OCI-LY7 (cell line): ENCODE measurements around the gene RPL31. TPM values are rescaled to one million over a fixed set of nuclear protein-coding genes. Genes with fewer than 3 reads are reported as not detected.

Experiments used
- BruUV-seq: library from RNA; stranded (reverse); fragments of 400-500 nt; replicated peaks from 2 replicates; lab custom pipeline; 2021; lab: Mats Ljungman, UMichigan
- CTCF ChIA-PET: fragments of 300-600 bp; sonication (Branson Sonifier 250); formaldehyde crosslinking; loops from one replicate; lab custom pipeline; 2022; ENCODE audit warnings: antibody characterized with exemption; ENCODE audit not compliant: unreplicated experiment; lab: Charles Lee
- POLR2A ChIA-PET: fragments of 300-600 bp; sonication (Branson Sonifier 250); formaldehyde crosslinking; loops from one replicate; lab custom pipeline; 2022; ENCODE audit warnings: antibody characterized with exemption; lab: Charles Lee
- DNase-seq: peaks from one replicate; pipeline ENCODE4 v3.0.0-alpha.2; 2015; ENCODE audit warnings: low spot score
- H2AFZ ChIP-seq: fragments of 200-600 bp; sonication (generic), shearing (Covaris generic); 2 replicates; pipeline ENCODE4 v1.6.1; 2014; ENCODE audit warnings: mild to moderate bottlenecking, antibody characterized with exemption, low read length, moderate library complexity
- H3K27ac ChIP-seq: fragments of 200-600 bp; sonication (generic); 2 replicates; pipeline ENCODE4 v1.5.1; 2014; ENCODE audit warnings: mixed run types, low read depth, mild to moderate bottlenecking, moderate library complexity, low read length, inconsistent platforms; ENCODE audit not compliant: poor library complexity, severe bottlenecking
- H3K36me3 ChIP-seq: fragments of 200-600 bp; sonication (generic); 2 replicates; pipeline ENCODE4 v1.6.1; 2014; ENCODE audit warnings: mild to moderate bottlenecking, antibody characterized with exemption, low read length, moderate library complexity, mixed read lengths; ENCODE audit not compliant: insufficient read depth
- H3K4me1 ChIP-seq: fragments of 200-600 bp; sonication (generic); 2 replicates; pipeline ENCODE4 v1.5.1; 2014; ENCODE audit warnings: mild to moderate bottlenecking, low read length; ENCODE audit not compliant: insufficient read depth, poor library complexity, severe bottlenecking
- H3K4me2 ChIP-seq: fragments of 200-600 bp; sonication (generic); 2 replicates; pipeline ENCODE4 v1.6.1; 2014; ENCODE audit warnings: mild to moderate bottlenecking, low read length
- H3K4me3 ChIP-seq: fragments of 200-600 bp; sonication (generic); 2 replicates; pipeline ENCODE4 v1.5.1; 2014; ENCODE audit warnings: mild to moderate bottlenecking, low read depth, low read length; ENCODE audit not compliant: poor library complexity, severe bottlenecking
- H3K79me2 ChIP-seq: fragments of 200-600 bp; sonication (generic); 2 replicates; pipeline ENCODE4 v1.6.1; 2016; ENCODE audit warnings: low read depth, mild to moderate bottlenecking, low read length, moderate library complexity, mixed read lengths; ENCODE audit not compliant: insufficient read depth
- H3K9me2 ChIP-seq: fragments of 200-600 bp; sonication (generic); 2 replicates; pipeline ENCODE4 v1.6.1; 2016; ENCODE audit warnings: mild to moderate bottlenecking, low read length, mixed read lengths; ENCODE audit not compliant: insufficient read depth
- H3K9me3 ChIP-seq: fragments of 200-600 bp; sonication (generic); 2 replicates; pipeline ENCODE4 v1.6.1; 2014; ENCODE audit warnings: mild to moderate bottlenecking, mixed run types, low read length, mixed read lengths
- H4K20me1 ChIP-seq: fragments of 200-600 bp; sonication (generic); 2 replicates; pipeline ENCODE4 v1.6.1; 2014; ENCODE audit warnings: mild to moderate bottlenecking, antibody characterized with exemption, low read length, moderate library complexity, mixed read lengths; ENCODE audit not compliant: insufficient read depth
- CTCF ChIP-seq: fragments of 200-600 bp; sonication (generic); conservative IDR thresholded peaks from 2 replicates; pipeline ENCODE4 v1.5.1; 2014; ENCODE audit warnings: mild to moderate bottlenecking, antibody characterized with exemption, low read length, moderate library complexity, mixed read lengths
- EZH2phosphoT487 ChIP-seq: fragments of 200-600 bp; sonication (generic); IDR thresholded peaks from 2 replicates; pipeline ENCODE4 v1.6.1; 2018; ENCODE audit warnings: low read depth, borderline replicate concordance, mild to moderate bottlenecking, mixed run types, antibody characterized with exemption, low read length, moderate library complexity, mixed read lengths
- intact Hi-C: fragments of 100-400 bp; cut with micrococcal nuclease; formaldehyde crosslinking; loops from one replicate; pipeline ENCODE4 v1.10.0; 2022; ENCODE audit not compliant: unreplicated experiment
- total RNA-seq, 2 experiments: library from RNA; depleted of rRNA in 1 of 2; stranded (reverse); fragments of >200 nt in 1 of 2; shearing (Covaris generic) in 1 of 2; gene quantifications; 2 replicates each; pipeline ENCODE4 v1.2.3, GENCODE V29; 2014 to 2022

RPL31 gene
- total RNA-seq, 2 experiments from 2014 or later: 1,348 to 1,991 TPM

GRCh38 chr2:100980046-100980445, 22.0 kb upstream of the RPL31 start:
- no peaks in the 10 kb centered on the region for H4K20me1 ChIP-seq
- no peak overlapping the region for H3K4me2 ChIP-seq
- H3K9me3 ChIP-seq: no peaks in the 10 kb centered on the region
- DNase-seq: no peak
- BruUV-seq: no TSS peak
- POLR2A ChIA-PET: no interaction called here
- TF ChIP-seq CTCF (no peak), EZH2phosphoT487 (no peak)
- H3K4me3 ChIP-seq: no peak overlapping the region
- no peaks in the 10 kb centered on the region for H3K79me2 ChIP-seq
- no peak overlapping the region for H2AFZ ChIP-seq
- no peak overlapping the region for H3K27ac ChIP-seq
- H3K36me3 ChIP-seq: no peaks in the 10 kb centered on the region
- CTCF ChIA-PET: no interaction called here
- peaks cover 11% of the 10 kb centered on the region for H3K4me1 ChIP-seq
- no peaks in the 10 kb centered on the region for H3K9me2 ChIP-seq
- intact Hi-C loops: no loop called here

DNA sequence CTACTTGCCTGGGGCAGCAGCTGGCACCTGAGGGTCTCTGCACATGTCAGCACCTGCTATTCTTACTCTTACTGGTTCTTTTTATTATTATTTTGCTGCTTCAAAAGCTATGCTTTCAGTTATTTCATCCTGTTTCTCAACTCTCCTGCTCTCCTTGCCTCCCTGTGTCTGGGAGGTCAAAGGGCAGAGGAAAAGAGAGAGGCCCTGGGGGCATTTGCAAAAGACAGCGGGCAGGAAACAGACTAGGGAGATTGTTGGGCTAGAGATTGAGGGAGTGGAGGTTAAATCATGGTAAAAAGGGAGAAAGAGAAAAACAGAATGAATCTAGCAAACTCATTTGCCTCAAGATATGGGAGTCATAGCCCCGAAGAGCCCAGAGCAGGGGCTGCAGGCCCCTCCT, 21.1 kb upstream of the RPL31 start:
- DNase-seq: no peak
- TF ChIP-seq CTCF (no peak), EZH2phosphoT487 (no peak)
- CTCF ChIA-PET: no interaction called here
- Histone ChIP-seq H3K9me3 (no peaks in the 10 kb centered on the region), H2AFZ (no peak overlapping the region), H4K20me1 (no peaks in the 10 kb centered on the region), H3K4me2 (no peak overlapping the region), H3K79me2 (no peaks in the 10 kb centered on the region), H3K9me2 (no peaks in the 10 kb centered on the region), H3K4me3 (no peak overlapping the region), H3K27ac (no peak overlapping the region), H3K4me1 (peaks cover 11% of the 10 kb centered on the region), H3K36me3 (no peaks in the 10 kb centered on the region)
- intact Hi-C loops: no loop called here
- no TSS peak for BruUV-seq
- POLR2A ChIA-PET: no interaction called here

GRCh38 chr2:100982431-100982861, 19.6 kb upstream of the RPL31 start:
- CTCF ChIA-PET: no interaction called here
- Histone ChIP-seq H3K4me2 (no peak overlapping the region), H4K20me1 (no peaks in the 10 kb centered on the region), H3K4me3 (no peak overlapping the region), H2AFZ (no peak overlapping the region), H3K27ac (no peak overlapping the region), H3K36me3 (no peaks in the 10 kb centered on the region), H3K4me1 (peaks cover under 1% of the 10 kb centered on the region), H3K9me3 (no peaks in the 10 kb centered on the region), H3K79me2 (no peaks in the 10 kb centered on the region), H3K9me2 (no peaks in the 10 kb centered on the region)
- no TSS peak for BruUV-seq
- no peak for TF ChIP-seq CTCF
- no peak for TF ChIP-seq EZH2phosphoT487
- intact Hi-C loops: no loop called here
- POLR2A ChIA-PET: interaction anchor here (0.6 kb wide), 1 partner anchor 813 kb away, joined by 3 read pairs; no protein-coding TSS in a partner anchor
- DNase-seq: no peak
